ENCODE results near the gene ANKRD13D.

ANKRD13D gene

DNA sequence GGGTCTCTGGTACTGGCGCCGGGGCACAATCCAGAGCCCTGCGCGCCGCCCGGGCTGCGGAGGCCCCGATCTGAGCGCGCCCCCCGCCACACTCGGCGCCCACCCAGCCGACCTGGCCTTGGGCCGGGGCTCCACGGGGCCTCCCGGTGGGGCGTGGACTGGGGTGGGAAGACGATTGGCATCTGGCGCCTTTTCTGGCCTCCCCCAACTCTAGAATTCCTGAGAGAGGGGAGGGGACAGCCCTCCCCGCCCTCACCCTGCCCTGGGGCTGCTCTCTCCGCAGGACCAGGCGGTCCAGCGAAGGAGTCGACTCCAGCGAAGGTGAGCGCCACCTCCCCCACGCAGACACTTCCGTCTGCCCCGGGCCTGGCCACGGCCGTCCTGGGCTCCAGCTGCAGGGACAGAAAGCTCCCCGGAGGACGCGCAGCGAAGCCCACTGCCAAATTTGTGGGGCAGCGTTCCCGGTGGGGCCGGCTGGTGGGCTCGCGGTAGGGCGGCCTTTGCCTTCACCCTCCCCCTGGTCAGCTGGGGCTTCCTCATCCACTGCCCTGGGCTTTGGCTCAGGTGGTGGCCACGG is 14.8 kb downstream of the ANKRD13D start:
- DNase-seq (ENCODE audit: insufficient read length, low spot score) (no peak), FAIRE-seq (no peak)
- no peak for TF ChIP-seq POLR2A (IDR thresholded peaks at IDR 0.05; ENCODE audit: low read depth, low read length)

DNA sequence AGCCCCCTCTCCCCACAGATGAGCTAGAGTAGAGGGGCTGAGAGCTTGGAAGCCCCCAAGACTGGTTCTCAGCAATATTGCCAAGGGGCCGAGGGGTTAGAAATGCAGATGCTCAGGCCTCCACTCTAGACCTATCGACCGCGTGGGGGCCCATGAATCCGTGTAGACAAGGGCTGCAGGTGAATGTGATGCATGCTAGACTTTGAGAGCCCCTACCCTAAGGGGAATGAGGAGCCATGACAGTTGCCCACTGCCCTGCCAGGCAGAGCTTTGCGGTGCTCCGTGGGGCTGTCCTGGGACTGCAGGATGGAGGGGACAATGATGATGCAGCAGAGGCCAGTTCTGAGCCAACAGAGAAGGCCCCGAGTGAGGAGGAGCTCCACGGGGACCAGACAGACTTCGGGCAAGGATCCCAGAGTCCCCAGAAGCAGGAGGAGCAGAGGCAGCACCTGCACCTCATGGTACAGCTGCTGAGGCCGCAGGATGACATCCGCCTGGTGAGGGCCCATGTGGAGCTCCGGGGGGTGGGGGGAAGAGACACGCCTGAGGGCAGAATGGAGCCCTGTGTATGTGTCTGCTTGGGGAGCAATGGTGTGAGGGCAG is 15.5 kb downstream of the ANKRD13D start:
- FAIRE-seq (no peak), DNase-seq (ENCODE audit: insufficient read length, low spot score) (no peak)

DNA sequence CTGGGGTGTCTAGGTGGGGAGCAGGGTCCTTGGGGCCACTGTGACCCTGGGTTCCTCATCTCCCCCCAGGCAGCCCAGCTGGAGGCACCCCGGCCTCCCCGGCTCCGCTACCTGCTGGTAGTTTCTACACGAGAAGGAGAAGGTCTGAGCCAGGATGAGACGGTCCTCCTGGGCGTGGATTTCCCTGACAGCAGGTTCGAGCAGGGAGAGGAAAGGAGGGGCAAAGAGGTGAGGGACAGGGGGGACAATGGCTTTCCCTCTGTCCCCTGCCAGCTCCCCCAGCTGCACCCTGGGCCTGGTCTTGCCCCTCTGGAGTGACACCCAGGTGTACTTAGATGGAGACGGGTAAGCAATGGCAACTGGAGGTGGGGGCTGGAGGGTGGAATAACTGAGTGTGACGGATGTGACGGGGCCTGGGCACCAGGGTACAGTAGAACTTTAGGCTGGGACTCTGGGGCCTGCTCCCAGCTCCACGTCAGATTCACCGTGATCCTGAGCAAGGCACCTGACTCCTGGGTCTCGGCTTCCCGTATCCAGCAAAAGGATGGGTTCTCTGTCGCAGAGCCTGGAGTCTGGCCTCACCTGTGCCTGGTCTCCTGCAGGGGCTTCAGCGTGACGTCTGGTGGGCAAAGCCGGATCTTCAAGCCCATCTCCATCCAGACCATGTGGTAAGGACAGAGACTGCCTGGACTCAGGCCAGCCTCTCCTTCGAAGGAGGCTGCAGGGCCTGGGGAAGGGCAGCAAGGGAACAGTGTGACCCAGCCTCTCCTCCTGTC is 17.9 kb downstream of the ANKRD13D start:
- DNase-seq (ENCODE audit: insufficient read length, low spot score) (no peak), FAIRE-seq (no peak)
- TF ChIP-seq POLR2A (IDR thresholded peaks at IDR 0.05; ENCODE audit: low read depth, low read length), result no peak

More for the DNA sequence above, 15.5 kb downstream of the ANKRD13D start:
- TF ChIP-seq POLR2A (IDR thresholded peaks at IDR 0.05; ENCODE audit: low read depth, low read length), result no peak

DNA sequence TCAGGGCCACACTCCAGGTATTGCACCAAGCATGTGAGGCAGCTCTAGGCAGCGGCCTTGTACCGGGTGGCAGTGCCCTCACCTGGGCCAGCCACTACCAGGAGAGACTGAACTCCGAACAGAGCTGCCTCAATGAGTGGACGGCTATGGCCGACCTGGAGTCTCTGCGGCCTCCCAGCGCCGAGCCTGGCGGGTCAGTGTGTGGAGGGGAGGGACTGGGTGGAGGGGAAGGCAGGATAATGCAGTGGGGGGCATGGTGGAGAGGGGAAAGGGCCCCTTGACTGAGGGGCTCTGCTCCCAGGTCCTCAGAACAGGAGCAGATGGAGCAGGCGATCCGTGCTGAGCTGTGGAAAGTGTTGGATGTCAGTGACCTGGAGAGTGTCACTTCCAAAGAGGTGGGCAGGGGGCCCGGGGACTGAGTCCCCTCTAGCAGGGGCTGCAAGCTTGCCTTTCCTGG is 18.5 kb downstream of the ANKRD13D start:
- DNase-seq (ENCODE audit: insufficient read length, low spot score), result no peak
- no peak for FAIRE-seq
- no peak for TF ChIP-seq POLR2A (IDR thresholded peaks at IDR 0.05; ENCODE audit: low read depth, low read length)

DNA sequence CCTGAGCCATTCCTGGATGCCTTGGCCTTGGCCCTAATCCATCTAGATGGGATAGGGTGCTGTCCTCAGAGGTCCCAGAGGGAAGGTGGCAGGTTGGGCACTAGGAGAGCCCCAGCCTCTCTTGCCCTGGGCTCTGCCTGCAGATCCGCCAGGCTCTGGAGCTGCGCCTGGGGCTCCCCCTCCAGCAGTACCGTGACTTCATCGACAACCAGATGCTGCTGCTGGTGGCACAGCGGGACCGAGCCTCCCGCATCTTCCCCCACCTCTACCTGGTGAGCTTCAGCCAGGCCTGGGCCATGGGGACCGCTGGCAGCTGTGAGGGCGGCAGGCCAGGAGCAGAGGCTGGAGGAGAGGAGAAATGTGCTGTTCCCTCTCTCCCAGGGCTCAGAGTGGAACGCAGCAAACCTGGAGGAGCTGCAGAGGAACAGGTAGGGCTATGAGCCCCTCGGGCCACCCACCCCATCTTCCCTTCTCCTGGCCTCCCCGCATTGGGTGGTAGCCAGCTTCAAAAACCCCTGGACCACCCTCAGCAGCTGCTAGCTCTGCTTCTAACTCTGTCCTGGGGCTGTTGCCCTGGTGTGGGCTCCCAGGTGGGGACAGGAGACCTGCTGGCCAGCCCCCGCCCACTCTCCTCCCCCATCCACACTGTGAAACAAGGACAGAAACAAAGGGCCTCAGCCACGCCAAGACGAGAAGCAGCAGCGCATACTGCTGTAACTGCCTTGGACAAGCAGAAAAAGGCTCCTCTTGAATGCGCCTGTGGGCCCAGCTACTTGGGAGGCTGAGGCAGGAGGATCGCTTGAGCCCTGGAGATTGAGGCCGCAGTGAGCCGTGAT is 19.1 kb downstream of the ANKRD13D start:
- DNase-seq (ENCODE audit: insufficient read length, low spot score), result no peak
- no peak for TF ChIP-seq POLR2A (IDR thresholded peaks at IDR 0.05; ENCODE audit: low read depth, low read length)
- FAIRE-seq, result no peak

DNA sequence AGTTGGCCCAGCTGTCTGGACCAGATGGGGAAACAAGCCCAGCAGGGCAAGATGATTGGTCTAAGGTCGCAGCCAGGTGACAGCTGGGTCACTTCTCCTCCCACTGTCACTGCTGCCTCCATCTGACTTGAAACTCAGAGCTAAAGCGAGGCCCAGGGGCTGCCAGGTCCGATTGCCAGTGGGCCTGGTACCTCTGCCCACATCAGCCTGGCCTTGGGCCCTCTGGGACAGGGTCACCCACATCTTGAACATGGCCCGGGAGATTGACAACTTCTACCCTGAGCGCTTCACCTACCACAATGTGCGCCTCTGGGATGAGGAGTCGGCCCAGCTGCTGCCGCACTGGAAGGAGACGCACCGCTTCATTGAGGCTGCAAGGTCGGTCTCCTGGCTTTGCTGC is 20.1 kb downstream of the ANKRD13D start:
- TF ChIP-seq POLR2A (IDR thresholded peaks at IDR 0.05; ENCODE audit: low read depth, low read length), result no peak

DNA sequence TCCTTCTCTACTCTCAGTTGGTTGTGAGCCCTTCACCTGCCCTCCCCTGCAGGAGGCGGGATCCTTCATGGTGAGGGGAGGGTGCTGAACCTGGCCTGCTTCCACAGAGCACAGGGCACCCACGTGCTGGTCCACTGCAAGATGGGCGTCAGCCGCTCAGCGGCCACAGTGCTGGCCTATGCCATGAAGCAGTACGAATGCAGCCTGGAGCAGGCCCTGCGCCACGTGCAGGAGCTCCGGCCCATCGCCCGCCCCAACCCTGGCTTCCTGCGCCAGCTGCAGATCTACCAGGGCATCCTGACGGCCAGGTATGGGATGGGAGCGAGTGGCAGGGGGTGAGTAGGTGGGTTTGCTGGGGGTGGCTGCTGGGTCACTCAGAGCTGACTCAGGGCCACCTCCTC is 20.6 kb downstream of the ANKRD13D start:
- no peak for TF ChIP-seq POLR2A (IDR thresholded peaks at IDR 0.05; ENCODE audit: low read depth, low read length)
- FAIRE-seq (no peak), DNase-seq (ENCODE audit: insufficient read length, low spot score) (no peak)

More for the DNA sequence above, 20.1 kb downstream of the ANKRD13D start:
- FAIRE-seq, result no peak
- no peak for DNase-seq (ENCODE audit: insufficient read length, low spot score)

DNA sequence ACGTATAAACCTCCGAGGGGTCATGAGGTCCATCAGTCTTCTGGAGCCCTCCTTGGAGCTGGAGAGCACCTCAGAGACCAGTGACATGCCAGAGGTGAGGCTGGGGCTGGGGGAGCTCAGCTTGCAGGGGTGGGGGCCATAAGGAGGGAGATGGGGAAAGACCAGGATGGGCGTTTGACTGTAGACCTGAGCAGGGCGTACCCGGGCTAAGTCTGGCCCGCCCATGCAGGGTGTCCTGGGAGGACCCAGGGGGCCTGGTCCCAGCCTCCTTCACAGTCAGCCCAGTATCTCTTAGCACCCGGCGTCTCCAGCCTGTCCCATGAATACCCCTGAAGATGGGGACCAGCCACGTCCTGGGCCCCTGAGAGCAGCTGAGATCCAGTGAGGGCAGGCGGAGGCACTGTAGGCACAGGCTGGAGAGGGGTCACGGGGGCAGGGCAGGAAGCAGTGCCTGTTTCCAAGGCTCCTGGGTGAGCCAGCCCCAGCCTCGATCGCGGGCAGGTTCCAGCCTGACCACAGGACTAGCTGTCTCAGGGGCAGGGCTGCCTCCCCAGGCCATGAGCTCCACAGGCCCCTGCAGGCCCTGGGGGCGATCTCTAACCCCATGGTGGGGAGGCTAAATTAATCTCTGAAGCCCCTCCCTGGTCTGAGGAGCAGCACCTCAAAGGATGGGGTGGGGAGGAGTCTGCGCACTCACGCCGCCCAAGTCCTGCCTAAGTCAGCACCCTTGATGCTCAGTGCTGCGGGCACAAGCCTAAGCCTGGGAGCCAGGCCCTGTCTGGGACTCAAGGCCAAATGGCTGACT is 21.3 kb downstream of the ANKRD13D start:
- TF ChIP-seq POLR2A (IDR thresholded peaks at IDR 0.05; ENCODE audit: low read depth, low read length), result no peak
- no peak for FAIRE-seq
- no peak for DNase-seq (ENCODE audit: insufficient read length, low spot score)

DNA sequence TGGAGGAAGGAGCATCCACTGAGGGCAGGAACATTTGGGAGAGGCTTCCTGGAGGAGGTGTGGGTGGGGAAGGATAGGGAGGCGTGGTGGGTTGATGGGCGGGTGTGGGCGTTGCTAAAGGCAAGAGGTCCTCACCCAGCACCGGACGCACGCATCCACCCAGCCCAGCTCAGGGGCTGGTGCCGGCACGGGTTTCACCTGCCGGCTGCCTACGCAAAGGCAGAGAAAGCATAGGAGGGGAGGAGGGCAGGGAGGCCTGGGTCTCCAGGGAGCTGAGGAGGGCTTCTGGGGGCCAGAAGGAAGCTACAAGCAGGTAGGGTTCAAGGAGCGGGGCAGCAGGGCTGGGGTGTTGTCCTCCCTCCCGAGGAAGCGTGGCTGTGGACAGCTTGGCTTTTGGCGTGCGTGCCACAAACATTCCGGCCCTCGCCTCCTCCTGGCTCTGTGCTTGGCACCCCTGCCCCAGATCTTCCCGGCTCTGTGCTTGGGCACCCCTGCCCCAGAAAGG is 22.0 kb downstream of the ANKRD13D start:
- FAIRE-seq (no peak), DNase-seq (ENCODE audit: insufficient read length, low spot score) (no peak)

DNA sequence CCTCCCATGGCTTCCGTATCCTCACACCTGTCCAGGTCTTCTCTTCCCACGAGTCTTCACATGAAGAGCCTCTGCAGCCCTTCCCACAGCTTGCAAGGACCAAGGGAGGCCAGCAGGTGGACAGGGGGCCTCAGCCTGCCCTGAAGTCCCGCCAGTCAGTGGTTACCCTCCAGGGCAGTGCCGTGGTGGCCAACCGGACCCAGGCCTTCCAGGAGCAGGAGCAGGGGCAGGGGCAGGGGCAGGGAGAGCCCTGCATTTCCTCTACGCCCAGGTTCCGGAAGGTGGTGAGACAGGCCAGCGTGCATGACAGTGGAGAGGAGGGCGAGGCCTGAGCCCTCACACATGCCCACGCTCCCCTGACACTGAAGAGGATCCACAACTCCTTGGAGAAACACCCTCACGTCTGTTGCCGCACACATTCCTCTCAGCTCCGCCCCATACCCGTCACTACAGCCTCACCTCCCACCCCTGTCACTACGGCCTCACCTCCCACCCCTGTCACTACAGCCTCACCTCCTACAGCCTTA is 22.5 kb downstream of the ANKRD13D start:
- no peak for FAIRE-seq
- no peak for DNase-seq (ENCODE audit: insufficient read length, low spot score)
- no peak for TF ChIP-seq POLR2A (IDR thresholded peaks at IDR 0.05; ENCODE audit: low read depth, low read length)

More for the DNA sequence above, 22.0 kb downstream of the ANKRD13D start:
- TF ChIP-seq POLR2A (IDR thresholded peaks at IDR 0.05; ENCODE audit: low read depth, low read length), result no peak

DNA sequence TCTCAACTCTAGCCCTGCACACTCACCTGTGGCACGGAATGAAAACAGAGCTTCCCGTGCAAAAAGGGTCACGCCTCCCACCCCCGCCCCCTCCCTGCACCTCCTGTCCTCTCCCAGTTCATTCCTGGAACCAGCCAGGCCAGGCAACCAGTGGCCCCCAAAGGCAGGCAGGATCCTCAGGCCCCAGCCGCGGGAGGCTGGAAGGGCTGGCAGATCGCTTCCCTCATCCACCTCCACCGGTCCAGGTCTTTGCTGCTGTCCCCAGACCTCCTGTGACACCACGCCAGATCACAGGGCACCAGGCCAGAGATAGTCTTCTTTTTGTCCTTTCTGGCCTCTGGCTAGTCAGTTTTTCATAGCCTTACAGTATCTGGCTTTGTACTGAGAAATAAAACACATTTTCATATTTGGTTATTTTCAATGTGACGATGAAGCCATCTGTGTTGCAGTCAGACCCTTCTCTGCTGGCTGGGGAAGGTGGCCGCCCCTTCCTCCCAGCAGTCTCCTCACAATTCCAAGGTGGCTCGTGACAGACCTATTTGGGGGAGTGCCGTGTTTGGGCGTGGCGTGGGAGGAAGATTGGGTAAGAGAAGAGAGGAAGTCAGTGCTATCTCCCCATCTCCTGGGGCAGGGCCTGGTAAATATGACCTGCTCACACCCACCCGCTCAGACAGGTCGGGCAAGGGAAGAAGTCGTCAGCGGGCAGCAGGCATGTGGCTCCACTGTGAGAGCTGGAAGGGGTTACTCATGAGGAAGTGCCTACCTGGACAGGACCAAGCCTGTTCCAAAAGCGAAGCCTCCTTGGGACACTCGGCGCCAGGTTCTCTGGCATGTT is 23.3 kb downstream of the ANKRD13D start:
- no peak for FAIRE-seq
- no peak for TF ChIP-seq POLR2A (IDR thresholded peaks at IDR 0.05; ENCODE audit: low read depth, low read length)
- DNase-seq (ENCODE audit: insufficient read length, low spot score), result no peak
